CD4-positive, alpha-beta T cell treated with Interleukin-15 for 4 hours (primary cell): Measurements from ENCODE around the gene SLC39A11.
"Not testable (repeated sequence)": the region's sequence is repeated elsewhere in the genome, so short reads cannot be mapped to it uniquely, and the experiment has no call there.

Experiments
- DNase-seq: peaks from one replicate; pipeline ENCODE4 v3.0.0-alpha.2; 2020; ENCODE audit warnings: low spot score

Gene SLC39A11

DNA sequence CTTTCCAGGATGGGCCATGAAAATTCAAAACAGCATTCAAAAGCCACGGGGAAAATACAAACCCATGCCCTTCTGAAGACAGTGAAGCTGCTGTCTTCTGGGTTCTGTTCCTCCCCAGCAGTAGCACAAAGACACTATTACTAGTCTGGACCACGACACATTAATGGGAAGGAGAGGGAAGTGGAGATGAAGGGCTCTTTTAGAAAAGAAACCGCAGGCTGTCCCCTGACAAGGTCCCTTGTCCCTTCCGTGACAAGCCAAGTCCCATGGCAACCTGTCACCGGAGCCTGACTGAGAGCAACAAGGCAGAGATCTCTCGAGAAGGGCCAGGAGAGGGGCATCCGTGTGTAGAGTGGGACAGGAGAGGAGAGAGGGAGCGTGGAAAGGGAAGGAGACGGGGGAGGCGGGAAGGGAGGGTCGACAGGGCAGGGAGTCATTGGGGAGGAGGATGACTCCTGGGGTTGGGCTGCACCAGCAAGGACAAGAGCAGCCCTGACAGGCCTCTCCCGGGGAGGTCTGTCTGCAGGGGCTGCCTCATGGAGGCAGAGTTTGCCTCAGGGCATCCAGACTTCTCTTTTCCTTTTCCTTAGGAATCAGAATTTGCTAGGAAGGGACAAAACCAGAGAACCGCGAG, 436.2 kb downstream of the SLC39A11 start:
- no peak for DNase-seq

DNA sequence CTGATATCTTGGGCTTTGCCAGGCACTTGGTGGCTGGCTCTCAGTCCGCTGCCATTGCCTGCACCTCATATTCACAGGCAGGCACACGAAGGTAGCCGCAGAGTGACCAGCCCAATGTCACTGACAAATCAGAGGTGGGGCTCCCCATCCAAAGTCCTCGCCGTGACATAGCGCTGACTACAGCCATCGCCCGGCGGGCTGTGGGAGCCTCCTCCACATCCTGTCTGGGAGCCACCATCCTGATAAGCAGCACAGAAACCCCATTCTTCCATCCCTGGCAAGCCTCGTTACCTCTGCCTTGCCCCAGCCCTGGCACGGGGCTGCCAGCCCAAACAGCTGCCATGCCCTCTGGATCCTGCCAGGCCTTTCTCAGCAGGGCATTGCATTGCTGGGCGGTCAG, 437.8 kb downstream of the SLC39A11 start:
- no peak for DNase-seq

DNA sequence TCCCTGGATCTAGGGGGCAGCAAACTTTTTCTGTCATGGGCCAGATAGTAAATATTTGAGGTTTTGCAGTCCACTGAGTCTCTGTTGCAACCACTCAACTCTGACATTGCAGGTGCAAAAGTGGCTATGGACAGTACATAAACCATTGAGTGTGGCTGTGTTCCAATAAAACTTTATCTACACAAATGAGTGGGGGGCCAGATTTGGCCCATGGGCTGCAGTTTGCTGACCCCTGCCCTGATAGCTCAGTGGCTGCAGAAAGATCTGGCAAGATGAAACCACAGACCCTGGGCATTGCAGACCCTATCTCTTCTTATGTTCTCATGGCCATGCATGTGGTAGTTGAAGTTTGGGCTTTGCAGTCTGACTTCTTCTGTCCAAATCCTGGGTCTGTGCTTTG, 440.5 kb downstream of the SLC39A11 start:
- DNase-seq = no peak

DNA sequence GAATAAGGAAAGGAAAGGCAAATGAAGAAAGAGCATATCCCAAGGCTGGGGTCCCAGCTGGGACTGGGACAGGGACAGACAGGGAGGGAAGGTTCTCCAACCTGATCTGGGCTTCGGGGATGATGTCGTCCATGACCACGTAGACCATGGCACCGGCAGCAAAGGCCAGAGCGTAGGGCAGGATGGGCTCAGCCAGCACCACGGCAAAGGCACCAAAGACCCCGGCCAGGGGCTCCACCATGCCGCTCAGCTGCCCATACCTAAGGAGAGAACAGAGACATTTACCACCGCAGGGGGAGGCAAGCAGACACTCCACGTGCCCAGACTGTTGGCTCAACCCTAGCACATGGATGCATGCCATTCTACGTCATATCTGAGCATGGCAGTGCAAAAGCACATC, 443.8 kb downstream of the SLC39A11 start:
- no peak for DNase-seq

DNA sequence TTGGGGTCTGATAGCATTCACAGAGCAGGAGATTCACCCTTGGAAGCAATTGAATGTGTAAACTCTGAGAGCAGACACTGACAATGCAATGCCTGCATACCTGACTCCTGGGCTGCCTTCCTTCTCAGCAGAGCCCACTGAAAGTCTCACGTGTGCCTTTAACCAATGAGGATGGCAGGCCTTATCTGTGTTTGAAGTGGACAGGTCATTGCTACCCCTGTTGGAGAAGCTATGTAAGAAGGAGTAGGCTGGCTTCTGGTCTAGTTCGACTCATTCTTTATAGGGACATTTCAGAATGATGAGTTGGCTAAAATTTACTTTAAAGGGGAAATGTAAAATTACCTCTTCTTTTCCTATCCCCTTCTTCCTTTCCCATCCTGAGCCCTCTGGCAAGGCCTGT, 446.3 kb downstream of the SLC39A11 start:
- DNase-seq = no peak

DNA sequence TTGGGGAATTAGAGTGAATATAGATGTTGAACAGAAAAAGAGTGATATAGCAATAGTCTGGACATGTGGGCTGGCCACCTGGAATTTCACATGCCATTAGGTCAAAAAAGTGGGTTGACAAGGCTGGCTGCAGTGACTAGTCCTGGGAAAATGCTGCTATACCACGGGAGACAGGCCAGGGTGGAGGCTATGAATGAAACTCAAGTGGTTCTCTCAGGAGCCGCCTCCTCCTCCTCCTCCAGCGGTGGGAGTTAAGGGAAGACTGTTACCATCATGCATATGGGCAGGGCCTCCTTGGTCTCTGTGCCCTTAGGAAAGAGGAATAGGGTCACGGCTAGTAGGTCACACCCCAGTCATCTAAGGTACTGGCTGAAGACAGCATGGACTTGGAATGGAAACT, 448.0 kb downstream of the SLC39A11 start:
- DNase-seq = no peak

DNA sequence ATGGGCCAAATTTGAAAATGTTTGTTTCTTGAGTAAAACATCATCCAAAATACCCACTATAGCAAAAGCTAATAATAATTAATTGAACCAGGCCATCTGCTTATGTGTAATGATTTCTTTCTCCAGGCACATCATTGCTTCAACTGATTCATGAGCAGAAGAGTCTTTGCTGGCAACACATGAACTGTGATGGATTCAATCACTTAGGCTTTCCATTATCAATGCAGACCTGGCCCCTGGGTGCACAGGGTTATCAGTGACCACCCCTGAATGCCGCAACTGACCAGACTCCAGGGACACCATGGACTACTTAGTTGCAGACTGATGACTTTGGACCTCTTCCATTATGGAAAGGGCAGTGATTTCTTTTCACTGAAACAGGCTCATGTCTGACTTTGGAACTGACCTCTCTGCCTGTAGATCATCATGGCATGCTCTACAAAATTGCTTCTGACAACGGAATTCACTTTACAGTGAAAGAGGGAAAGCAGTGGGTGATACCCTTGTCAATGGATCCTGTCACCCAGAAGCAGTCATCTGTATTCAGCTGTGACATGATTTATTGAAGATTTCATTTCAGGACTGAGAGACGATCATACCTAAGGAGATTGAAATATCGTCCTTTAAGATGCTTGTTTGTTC, 448.8 kb downstream of the SLC39A11 start:
- no peak for DNase-seq

DNA sequence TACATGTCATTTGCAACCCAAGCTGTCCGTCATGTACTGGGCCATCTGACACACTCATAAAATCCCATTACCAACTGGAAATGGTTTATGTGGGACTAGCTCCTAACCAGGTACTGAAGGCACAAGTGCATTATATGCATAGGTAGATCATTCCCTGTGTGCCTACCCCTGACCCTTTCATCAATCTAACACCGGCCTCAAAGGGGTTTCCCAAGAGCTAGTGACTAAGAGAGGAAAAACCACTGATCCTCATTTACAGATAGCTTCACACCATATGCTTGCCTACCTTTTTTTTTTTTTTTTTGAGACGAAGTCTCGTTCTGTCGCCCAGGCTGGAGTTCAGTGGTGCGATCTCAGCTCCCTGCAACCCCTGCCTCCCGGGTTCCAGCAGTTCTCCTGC, 449.8 kb downstream of the SLC39A11 start:
- no peak for DNase-seq

DNA sequence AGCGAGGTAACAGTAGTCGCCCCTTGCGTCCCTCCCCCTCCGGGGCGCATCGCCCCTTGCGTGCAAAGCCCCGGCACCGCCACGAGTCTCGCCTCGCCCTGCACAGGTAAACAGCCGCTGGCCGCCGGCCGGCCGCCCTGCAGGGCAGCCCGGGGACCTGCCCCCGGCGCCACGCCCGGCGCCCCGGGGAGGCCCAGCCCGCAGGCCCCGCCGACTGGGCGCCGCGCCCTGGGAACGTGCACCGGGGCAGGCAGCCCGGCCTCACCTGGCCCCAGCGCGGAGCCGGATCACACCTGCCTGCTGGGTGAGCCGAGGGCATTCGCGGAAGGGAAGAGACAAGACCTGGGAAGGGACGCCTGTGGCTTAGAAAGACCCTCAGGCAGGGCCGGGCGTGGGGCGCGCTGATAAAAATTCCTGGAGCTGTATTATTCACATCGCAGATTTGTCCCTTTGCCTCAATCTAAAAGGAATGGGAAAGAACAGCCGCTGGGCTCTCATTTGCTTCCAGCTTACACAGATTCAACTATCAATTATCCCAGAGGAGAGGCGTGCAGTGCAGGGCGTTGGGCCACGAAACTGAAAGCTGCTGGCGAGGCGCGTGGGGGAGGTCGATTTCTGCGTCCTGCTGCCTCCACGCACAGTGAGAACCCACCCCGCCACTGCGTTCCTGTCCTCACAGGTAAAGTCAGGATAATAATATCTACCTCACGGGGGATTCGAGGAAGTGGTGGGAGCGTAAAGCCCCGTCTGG, 451.9 kb downstream of the SLC39A11 start:
- no peak for DNase-seq

DNA sequence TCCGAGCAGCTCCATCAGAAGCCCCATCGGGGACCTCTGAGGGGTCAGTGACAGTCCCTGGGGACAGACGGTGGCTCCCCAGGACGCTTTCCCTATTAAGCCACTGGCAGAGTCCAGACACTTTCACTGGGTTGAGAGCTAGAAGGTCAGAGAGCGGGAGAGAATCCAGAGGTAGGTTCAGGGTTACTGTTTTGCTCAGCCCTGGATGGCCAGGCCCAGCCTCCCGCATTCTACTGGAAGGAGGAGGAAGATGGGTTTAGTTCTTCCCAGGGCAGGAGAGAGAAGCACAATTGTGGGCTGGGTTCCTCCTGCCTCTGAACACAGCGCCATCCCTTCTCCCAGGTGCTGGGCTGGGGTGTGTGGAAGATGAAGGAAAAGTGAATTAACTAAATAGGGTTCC, 452.8 kb downstream of the SLC39A11 start:
- DNase-seq = no peak

DNA sequence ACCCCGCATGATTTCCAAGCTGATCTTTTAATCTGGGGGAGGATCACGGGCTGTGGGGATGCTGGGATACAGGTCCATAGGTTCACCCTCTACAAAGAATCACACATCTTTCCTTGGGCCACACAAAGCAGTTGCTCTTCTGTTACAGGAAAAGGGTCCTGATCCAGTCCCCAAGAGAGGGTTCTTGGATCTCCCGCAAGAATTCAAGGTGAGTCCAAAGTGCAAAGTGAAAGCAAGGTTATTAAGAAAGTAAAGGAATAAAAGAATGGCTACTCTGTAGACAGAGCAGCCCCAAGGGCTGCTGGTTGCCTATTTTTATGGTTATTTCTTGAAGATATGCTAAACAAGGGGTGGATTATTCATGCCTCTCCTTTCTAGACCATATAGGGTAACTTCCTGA, 453.6 kb downstream of the SLC39A11 start:
- DNase-seq = not testable (repeated sequence)

DNA sequence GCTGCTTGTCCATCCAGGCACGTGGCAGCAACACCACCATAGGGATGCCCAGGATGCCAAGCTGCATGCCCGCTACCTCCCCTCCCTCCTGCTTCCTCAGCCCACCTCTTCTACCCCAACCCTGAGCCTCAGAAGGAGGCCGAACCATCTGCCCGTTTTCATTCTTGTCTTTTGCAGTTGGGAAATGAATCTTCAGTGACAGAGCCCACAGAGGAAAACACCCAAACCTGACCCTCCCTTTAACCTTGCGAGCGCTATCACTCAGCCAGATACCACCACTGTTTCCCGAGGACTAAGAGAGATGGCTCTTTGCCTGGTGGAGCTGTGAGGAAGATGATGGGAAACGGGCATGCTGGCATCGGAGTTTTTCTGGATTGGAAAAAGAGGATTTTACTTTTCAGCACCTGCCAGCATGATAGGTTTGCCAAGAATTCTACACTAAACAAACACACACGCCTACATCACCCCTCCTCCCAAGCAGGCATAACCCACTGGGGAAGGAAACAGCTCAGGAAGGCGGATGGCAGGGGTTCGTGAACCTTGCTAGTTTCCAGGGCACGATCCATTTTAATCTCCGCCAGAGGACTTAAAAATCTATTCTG, 457.4 kb downstream of the SLC39A11 start:
- no peak for DNase-seq

DNA sequence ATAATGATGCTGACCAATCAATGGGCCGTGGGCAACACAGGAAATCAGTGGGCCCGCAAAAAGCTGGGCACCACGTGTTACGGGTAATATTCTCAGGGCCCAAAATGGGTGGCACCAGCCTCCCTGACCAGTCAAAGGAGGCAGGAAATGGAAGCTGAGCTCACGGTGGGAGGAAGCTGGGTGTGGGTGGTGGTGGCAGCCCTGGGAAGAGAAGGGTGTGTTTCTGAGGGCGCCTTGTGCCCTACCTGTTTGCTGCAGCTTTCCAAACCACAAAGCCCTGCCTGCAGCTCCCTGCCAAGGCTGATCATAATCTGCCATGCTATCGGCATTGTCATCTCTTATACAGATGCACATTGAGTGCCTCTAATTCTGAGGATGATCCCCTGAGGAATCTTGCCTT, 457.9 kb downstream of the SLC39A11 start:
- DNase-seq = peak; percentile 1

DNA sequence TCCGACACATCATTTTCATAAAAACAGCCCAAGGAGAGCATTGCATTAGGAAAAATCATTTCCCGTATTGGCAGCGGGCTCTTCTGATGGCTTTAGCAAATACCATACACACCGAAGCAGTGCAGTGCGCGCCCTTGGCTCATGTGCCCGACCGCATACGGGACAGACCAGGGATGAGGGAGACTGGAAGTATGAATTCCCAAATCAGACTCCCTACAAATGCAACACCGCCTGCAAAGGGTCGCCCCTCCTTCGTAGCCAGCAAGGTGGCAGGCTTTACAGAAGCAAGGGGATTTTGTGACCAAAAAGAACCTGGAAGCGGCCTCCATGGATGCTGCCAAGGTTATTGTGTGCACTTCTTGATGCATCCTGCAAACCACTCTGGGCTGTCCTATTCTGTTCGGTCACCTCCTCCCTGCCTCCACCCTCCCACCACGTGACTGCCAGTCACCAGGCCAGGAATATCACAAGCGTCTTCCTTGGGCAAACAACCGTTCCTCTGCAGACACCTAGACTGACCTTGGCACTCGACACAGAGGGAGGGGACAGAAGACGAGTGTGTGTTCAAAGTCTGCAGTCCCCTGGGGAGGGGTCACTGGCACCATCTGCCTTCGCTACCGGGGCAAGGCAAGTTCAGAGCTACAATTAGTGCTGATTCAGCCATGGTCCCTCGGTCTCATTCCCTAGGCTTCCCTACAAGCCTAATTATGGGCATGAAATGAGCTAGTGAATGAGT, 460.4 kb downstream of the SLC39A11 start:
- DNase-seq = no peak

DNA sequence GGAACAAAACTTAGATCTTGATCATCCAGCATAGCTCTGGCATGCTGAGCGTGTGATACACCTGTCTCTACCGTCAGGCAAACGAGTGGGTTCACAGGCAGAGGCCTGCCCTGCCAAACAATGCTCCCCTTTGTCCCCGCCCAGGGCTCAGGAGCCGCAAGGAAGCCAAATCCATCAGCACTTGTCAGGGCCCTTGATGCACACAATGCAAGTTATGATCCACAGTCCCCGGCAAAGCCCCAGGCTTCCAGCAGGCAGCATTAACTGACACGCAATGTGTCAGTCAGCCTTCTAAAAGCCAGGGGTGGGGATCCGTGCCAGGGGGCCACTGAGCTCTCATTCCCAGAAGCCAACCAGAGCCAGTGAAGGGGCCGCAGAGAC, 460.9 kb downstream of the SLC39A11 start:
- DNase-seq = no peak

DNA sequence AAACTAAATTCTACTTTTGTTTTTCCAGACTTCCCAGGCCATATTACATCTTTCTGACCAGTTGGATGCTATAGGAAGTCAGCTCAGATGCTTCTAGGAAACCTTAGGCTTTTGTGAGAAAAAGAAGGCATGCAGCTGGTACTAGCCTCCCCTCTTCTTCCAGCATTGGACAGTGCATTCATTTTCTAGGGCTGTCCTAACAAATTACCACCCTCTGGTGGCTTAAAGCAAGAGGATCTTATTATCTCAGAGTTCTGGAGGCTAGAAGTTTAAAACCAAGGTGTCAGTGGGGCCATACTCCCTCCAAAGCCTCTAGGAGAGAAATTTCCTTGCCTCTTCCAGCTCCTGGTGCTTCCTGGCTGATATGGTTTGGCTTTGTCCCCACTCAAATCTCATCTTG, 467.8 kb downstream of the SLC39A11 start:
- no peak for DNase-seq

DNA sequence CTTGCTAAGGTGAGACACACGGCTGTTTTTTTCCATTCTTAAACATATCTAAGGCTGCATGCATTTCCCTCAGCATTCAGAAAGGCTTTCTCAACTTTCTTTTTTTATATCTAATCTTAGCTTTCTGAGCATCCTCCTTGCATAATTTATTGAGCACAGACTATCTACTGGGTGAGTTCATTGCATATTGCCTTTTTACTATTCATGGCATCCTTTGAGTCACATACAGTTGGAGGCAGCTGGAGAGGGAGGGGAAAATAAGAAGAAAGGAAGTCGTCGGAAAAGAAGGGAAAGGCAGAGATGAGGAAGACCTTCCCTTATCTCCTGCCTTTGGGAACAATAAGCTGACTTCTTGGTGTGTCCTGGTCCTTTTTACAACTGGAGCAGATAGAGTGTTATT, 468.3 kb downstream of the SLC39A11 start:
- DNase-seq = no peak

DNA sequence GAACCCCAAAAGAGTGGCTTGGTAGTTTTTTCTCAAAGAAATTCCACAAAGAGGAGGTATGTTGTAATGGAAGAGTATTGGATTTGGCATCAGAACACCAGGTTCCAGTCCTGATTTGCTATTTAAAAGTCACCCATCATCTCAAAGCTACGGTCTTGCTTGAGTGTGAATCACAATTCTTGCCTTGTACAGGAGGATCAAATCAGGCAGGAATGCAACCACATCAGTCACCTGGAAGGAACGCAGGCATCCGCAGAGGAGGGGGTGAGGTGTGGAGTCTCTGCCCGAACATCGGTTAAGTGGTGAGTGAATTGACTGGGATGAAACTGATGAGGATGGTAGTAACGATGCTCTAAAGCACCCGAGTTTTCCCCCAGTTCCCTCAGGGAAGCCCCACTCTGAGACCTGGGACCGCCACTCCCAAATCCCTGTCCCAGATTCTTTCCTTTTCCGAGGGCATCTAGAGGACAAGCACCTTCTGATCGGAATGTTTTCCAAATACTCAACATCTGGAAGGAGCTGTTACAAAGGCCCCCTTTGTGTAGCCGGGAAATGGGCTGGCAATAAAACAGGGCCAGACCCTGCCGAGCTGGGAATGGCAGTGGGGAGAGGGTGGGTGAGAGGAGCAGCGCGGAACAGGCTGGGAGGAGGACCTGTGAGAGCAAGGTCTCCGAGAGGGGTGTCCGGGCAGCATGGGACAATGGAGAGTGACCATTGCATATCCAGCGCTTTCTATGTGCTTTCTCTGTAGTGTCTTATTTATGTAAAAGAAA, 469.6 kb downstream of the SLC39A11 start:
- DNase-seq = no peak

DNA sequence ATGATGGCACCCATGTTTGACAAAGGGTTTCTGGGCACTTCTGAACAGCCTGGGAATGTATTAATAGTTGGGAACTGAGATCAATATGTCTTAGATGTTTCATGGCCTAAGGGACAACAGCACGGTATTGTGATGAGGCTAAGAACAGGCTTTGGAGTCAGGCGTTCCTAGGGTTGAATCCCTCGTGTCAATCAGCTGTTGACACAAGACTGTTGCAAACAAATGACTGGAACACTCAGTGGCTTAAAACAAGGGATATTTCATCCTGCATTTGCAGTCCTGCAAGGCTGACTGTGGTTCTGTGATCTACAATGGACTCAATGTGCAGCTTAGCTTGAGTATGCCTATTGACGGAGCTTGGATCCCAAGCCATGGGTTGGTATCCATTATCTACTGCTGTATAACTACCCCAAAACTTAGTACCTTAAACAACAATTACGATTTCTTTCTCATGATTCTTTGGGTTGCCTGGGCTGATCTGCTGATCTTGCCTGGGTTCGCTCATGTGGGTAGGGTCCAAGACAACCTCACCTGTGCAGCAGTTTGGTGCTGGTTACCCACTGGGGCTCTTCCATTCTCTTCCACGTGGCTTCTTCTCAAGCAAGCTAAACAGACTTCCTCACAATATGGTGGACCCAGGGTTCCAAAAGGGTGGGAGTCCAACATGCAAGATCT, 472.4 kb downstream of the SLC39A11 start:
- DNase-seq = no peak

DNA sequence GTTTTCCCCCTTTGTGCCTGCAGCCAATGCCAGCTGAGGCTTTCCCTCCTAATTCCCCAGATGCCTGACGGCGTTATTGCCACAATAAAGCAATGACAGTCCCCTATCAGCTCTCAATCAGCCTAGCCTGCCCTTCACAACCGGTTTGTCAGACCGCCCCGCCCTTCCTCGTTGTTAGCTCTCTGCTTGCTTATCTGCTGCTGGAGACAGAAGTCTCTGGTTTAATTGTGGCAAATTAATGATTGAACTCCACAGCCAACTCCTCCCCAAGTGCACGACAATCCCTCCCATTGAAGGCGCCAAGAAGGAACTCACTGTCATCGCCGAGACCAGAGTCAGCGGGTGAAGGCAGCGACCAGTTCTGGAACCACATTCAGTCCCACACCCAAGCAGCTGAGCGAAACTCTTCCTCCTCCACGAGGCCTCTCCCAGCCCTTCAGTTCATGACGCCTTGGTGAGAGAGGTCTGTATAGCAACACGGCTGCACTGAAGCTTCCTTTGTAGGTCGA, 474.4 kb downstream of the SLC39A11 start:
- peak; percentile 45 for DNase-seq

DNA sequence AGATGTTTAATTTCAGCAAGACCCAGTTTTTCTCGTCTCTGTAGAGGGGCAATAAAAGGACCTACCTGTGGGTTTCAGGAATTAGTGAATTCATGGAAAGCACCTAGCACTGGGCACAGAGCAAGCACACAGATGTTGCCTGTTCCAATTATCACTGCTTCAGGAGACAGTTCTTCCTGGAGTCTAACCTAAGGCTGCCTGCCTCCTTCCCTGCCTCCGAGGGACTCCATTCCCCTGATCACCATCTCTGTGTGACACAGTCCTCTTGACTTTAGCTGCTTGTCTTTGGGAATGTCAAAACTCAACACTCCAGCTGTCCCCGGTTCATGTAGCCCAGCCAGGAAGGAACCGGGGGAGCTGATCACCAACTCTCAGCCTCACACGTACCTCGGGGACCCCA, 474.9 kb downstream of the SLC39A11 start:
- DNase-seq = no peak
